ENCODE measurements around the gene VRTN.

DNA sequence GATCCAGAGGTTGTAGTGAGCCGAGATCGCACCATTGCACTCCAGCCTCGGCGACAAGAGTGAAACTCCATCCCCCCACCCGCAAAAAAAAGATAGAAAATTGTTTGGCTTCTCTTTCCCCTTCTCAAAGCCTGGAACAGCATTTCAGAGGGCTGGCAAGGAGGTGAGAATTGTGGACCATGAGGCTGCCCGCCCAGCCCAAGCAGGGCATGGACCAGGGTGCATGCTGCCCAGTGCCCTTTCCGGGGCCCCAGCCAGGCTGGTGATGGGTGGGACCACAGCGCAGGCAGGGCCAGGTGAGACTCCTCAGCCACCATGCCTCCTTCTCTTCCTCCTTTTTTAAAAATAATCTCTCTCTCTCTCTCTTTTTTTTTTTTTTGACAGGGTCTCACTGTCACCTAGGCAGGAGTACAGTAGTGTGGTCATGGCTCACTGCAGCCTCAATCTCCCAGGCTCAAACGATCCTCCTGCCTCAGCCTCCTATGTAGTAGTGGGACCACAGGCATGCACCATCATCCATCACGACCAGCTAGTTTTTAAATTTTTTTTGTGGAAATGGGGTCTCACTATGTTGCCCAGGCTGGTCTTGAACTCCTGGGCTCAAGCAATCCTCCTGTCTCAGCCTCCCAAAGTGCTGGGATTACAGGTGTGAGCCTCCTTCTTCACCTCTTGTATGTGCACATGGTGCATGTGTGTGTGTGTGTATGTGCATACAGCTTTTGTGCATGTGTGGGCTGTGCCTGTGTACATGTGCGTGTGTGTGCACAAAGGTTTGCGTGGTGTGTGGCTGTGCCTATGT is 55.5 kb downstream of the VRTN start:
- TF ChIP-seq TAF1 (IDR thresholded peaks at IDR 0.05; ENCODE audit: borderline replicate concordance, insufficient read depth, low read length) (no peak), POLR2AphosphoS5 (IDR thresholded peaks at IDR 0.05; ENCODE audit: low read depth, low read length) (no peak)
- TF ChIP-seq, protein P1, sequence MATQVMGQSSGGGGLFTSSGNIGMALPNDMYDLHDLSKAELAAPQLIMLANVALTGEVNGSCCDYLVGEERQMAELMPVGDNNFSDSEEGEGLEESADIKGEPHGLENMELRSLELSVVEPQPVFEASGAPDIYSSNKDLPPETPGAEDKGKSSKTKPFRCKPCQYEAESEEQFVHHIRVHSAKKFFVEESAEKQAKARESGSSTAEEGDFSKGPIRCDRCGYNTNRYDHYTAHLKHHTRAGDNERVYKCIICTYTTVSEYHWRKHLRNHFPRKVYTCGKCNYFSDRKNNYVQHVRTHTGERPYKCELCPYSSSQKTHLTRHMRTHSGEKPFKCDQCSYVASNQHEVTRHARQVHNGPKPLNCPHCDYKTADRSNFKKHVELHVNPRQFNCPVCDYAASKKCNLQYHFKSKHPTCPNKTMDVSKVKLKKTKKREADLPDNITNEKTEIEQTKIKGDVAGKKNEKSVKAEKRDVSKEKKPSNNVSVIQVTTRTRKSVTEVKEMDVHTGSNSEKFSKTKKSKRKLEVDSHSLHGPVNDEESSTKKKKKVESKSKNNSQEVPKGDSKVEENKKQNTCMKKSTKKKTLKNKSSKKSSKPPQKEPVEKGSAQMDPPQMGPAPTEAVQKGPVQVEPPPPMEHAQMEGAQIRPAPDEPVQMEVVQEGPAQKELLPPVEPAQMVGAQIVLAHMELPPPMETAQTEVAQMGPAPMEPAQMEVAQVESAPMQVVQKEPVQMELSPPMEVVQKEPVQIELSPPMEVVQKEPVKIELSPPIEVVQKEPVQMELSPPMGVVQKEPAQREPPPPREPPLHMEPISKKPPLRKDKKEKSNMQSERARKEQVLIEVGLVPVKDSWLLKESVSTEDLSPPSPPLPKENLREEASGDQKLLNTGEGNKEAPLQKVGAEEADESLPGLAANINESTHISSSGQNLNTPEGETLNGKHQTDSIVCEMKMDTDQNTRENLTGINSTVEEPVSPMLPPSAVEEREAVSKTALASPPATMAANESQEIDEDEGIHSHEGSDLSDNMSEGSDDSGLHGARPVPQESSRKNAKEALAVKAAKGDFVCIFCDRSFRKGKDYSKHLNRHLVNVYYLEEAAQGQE (IDR thresholded peaks at IDR 0.05; ENCODE audit: insufficient read depth in 1 of 2, low read depth in 2 of 2, low read length in 2 of 2), result no peak

Data from PFSK-1 (cell line).